HepG2 (cell line): ENCODE results near the gene RAB6A. TPM values are rescaled to one million over a fixed set of nuclear protein-coding genes. Genes with fewer than 3 reads are reported as not detected.

Experiments used
- ATF2 ChIP-seq: sonication (generic); formaldehyde crosslinking; IDR thresholded peaks from 2 replicates; pipeline ENCODE4 v1.4.0; 2020; ENCODE audit warnings: missing genetic modification reagents
- ATF4 ChIP-seq, 2 experiments: fragments of 450-650 bp in 1 of 2; sonication (generic) in 1 of 2; formaldehyde crosslinking; IDR thresholded peaks; 2 replicates each; pipeline versions ENCODE4 v1.5.0 to v1.8.0; 2020 to 2022; ENCODE audit warnings: mild to moderate bottlenecking in 1 of 2, missing genetic modification reagents in 1 of 2
- FOXA3 ChIP-seq: IDR thresholded peaks from 2 replicates; pipeline ENCODE4 v1.6.1; 2016; ENCODE audit warnings: missing genetic modification reagents, missing compliant biosample characterization
- KAT8 ChIP-seq: IDR thresholded peaks from 2 replicates; pipeline ENCODE4 v1.6.1; 2016; ENCODE audit warnings: missing genetic modification reagents, missing compliant biosample characterization
- KDM3A ChIP-seq: IDR thresholded peaks from 2 replicates; pipeline ENCODE4 v1.6.1; 2018; ENCODE audit warnings: low read depth, missing compliant biosample characterization
- PTBP1 ChIP-seq: fragments of 200-400 bp; formaldehyde crosslinking; IDR thresholded peaks from 2 replicates; pipeline ENCODE4 v1.6.1; 2018; ENCODE audit warnings: low read length, low read depth; ENCODE audit not compliant: poor library complexity, severe bottlenecking
- SIX1 ChIP-seq: sonication (generic); formaldehyde crosslinking; IDR thresholded peaks from 2 replicates; pipeline ENCODE4 v1.4.0; 2020; ENCODE audit warnings: missing genetic modification reagents, borderline replicate concordance
- SOX6 ChIP-seq, 2 experiments: fragments of 450-650 bp in 1 of 2; sonication (generic) in 1 of 2; formaldehyde crosslinking in 1 of 2; IDR thresholded peaks; 2 replicates each; pipeline versions ENCODE4 v1.4.0 to v1.6.1; 2017 to 2020; ENCODE audit warnings: antibody characterized with exemption in 1 of 2, mild to moderate bottlenecking in 1 of 2, missing genetic modification reagents in 1 of 2
- SPEN ChIP-seq: sonication (generic); formaldehyde crosslinking; IDR thresholded peaks from 2 replicates; pipeline ENCODE4 v1.5.1; 2020; ENCODE audit warnings: low read depth, mild to moderate bottlenecking, missing genetic modification reagents
- ZBTB25 ChIP-seq: IDR thresholded peaks from 2 replicates; pipeline ENCODE4 v1.6.1; 2018; ENCODE audit warnings: missing genetic modification reagents
- ZMYM3 ChIP-seq: sonication (generic); formaldehyde crosslinking; IDR thresholded peaks from 2 replicates; pipeline ENCODE4 v1.5.1; 2020; ENCODE audit warnings: mild to moderate bottlenecking, missing genetic modification reagents
- ZNF501 ChIP-seq: sonication (generic); formaldehyde crosslinking; IDR thresholded peaks from 2 replicates; pipeline ENCODE4 v1.5.1; 2020; ENCODE audit warnings: mild to moderate bottlenecking, moderate library complexity, missing genetic modification reagents
- ZNF644 ChIP-seq: IDR thresholded peaks from 2 replicates; pipeline ENCODE4 v1.6.1; 2016; ENCODE audit warnings: low read depth
- ZNF713 ChIP-seq: sonication (generic); formaldehyde crosslinking; IDR thresholded peaks from 2 replicates; pipeline ENCODE4 v1.4.0; 2020; ENCODE audit warnings: mild to moderate bottlenecking, missing genetic modification reagents
- ZSCAN5A ChIP-seq: sonication (generic); formaldehyde crosslinking; IDR thresholded peaks from 2 replicates; pipeline ENCODE4 v1.8.0; 2022; ENCODE audit warnings: mild to moderate bottlenecking, missing genetic modification reagents, borderline replicate concordance
- polyA plus RNA-seq, 8 experiments: library from polyadenylated mRNA; depleted of rRNA in 3 of 8; stranded (reverse) in 7 of 8; unstranded in 1 of 8; fragments of >200 nt; fragmentation: Illumina TruSeq in 4 of 8; extraction: Trizol in 4 of 8; gene quantifications; 2 replicates each; pipeline versions ENCODE4 v1.2.1 to v1.2.3, GENCODE V29; 2011 to 2016; ENCODE audit warnings: low read depth in 4 of 8, missing spikeins in 1 of 8, mixed read lengths in 1 of 8; ENCODE audit not compliant: insufficient read depth in 1 of 8
- total RNA-seq, 5 experiments: library from RNA; depleted of rRNA; stranded (reverse); fragments of >200 nt; fragmentation: Illumina TruSeq; extraction: Trizol; gene quantifications; 2 replicates each; pipeline ENCODE4 v1.2.3, GENCODE V29; 2016; ENCODE audit warnings: low read depth in 1 of 5
- TF ChIP-seq, protein P1 (sequence below): IDR thresholded peaks from 2 replicates; pipeline ENCODE4 v1.6.1; 2016; ENCODE audit warnings: mild to moderate bottlenecking, missing biosample characterization, missing genetic modification reagents
- TF ChIP-seq, protein P2 (sequence below): sonication (generic); formaldehyde crosslinking; conservative IDR thresholded peaks from 2 replicates; pipeline ENCODE4 v1.8.0; 2022; ENCODE audit warnings: mild to moderate bottlenecking, moderate library complexity, missing genetic modification reagents

The RAB6A gene
- total and polyA plus RNA-seq, 2 of the 13 experiments (the other 11 are each of a cell fraction or from before 2014, with no cell fraction given): 74.3 to 121 TPM

DNA sequence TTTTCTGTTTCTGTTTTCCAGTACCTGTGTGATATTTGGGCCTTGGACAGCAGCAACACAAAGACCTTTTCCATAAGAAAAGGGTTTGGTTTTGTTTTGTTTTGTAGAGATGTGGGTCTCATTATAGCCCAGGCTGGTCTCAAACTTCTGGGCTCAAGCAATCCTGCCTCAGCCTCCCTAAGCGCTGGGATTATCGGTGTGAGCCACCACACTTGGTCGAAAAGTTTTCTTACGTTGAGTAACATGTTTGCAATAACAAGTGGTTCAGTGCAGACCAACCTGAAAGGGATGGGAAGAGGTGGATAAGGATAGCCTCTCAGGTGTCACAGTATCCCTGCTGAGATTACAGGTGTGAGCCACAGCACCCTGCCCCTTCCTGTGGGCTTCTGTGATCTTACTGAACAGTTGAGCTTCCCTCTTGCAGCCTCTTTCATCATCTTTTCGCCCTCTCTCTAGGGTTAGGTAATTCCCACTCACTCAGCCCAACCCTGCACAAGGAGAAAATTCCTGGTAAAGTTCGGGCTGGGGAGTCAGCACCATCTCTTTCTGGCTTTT, 23.3 kb upstream of the RAB6A start (continued):
- TF ChIP-seq, protein P1, sequence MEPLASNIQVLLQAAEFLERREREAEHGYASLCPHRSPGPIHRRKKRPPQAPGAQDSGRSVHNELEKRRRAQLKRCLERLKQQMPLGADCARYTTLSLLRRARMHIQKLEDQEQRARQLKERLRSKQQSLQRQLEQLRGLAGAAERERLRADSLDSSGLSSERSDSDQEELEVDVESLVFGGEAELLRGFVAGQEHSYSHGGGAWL: 0 out of 2 replicates have a peak, but pooled peaks have one; percentile 28
- TF ChIP-seq SPEN (CRISPR knock-in tag): peak; percentile 45; the same call in 1 of the 2 replicates
- TF ChIP-seq ATF2 (CRISPR knock-in tag): peak; percentile 69
- TF ChIP-seq FOXA3 (CRISPR knock-in tag): peak; percentile 80
- TF ChIP-seq PTBP1: no peak
- TF ChIP-seq KDM3A: peak; percentile 59; the same call in 1 of the 2 replicates
- TF ChIP-seq ZSCAN5A (CRISPR knock-in tag): no peak
- TF ChIP-seq ZNF713 (CRISPR knock-in tag): 0 out of 2 replicates have a peak, but pooled peaks have one; percentile 32
- TF ChIP-seq ZMYM3 (CRISPR knock-in tag): peak; percentile 58
- no peak for TF ChIP-seq SOX6 (IDR thresholded peaks at IDR 0.05)
- TF ChIP-seq SOX6 (CRISPR knock-in tag; IDR thresholded peaks at IDR 0.05): peak; percentile 70
- TF ChIP-seq ZNF501 (CRISPR knock-in tag): 0 out of 2 replicates have a peak, but pooled peaks have one; percentile 16
- TF ChIP-seq KAT8 (CRISPR knock-in tag): peak; percentile 69; the same call in 1 of the 2 replicates
- TF ChIP-seq ATF4 (CRISPR knock-in tag; IDR thresholded peaks at IDR 0.05): peak; percentile 88 to 100
- TF ChIP-seq ZBTB25 (CRISPR knock-in tag): peak; percentile 67; the same call in 1 of the 2 replicates
- TF ChIP-seq, protein P2, sequence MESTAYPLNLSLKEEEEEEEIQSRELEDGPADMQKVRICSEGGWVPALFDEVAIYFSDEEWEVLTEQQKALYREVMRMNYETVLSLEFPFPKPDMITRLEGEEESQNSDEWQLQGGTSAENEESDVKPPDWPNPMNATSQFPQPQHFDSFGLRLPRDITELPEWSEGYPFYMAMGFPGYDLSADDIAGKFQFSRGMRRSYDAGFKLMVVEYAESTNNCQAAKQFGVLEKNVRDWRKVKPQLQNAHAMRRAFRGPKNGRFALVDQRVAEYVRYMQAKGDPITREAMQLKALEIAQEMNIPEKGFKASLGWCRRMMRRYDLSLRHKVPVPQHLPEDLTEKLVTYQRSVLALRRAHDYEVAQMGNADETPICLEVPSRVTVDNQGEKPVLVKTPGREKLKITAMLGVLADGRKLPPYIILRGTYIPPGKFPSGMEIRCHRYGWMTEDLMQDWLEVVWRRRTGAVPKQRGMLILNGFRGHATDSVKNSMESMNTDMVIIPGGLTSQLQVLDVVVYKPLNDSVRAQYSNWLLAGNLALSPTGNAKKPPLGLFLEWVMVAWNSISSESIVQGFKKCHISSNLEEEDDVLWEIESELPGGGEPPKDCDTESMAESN: peak; percentile 64
- peak; percentile 82 for TF ChIP-seq ZNF644
- no peak for TF ChIP-seq SIX1
